MCF 10A (cell line): ENCODE results near the gene SREBF1. TPM values are rescaled to one million over a fixed set of nuclear protein-coding genes. Genes with fewer than 3 reads are reported as not detected.

ENCODE experiments used
- BruUV-seq: library from RNA; stranded (reverse); fragments of 400-500 nt; replicated peaks from 2 replicates; lab custom pipeline; 2021; lab: Mats Ljungman, UMichigan
- CTCF ChIA-PET: fragments of 300-600 bp; sonication (Branson Sonifier 250); formaldehyde crosslinking; extraction: SDS; loops from one replicate; lab custom pipeline; 2021; ENCODE audit warnings: antibody characterized with exemption, inconsistent platforms; lab: Yijun Ruan, JAX
- POLR2A ChIA-PET: fragments of 300-600, 350-650 bp; sonication (Branson Sonifier 250); formaldehyde crosslinking; extraction: SDS; loops from one replicate; lab custom pipeline; 2020; ENCODE audit warnings: antibody characterized with exemption, inconsistent platforms; lab: Yijun Ruan, JAX
- DNase-seq: peaks from one replicate; pipeline ENCODE4 v3.0.0-alpha.2; 2018; ENCODE audit not compliant: unreplicated experiment
- H3K27ac Mint-ChIP-seq: one replicate; pipeline ENCODE4 v1.8.0; 2022; ENCODE audit warnings: mild to moderate bottlenecking, low read depth, mixed read lengths; ENCODE audit not compliant: unreplicated experiment
- H3K27me3 Mint-ChIP-seq: one replicate; pipeline ENCODE4 v1.8.0; 2022; ENCODE audit warnings: mixed read lengths; ENCODE audit not compliant: insufficient read depth, unreplicated experiment
- H3K36me3 Mint-ChIP-seq: one replicate; pipeline ENCODE4 v1.8.0; 2022; ENCODE audit warnings: mild to moderate bottlenecking, moderate library complexity, mixed read lengths; ENCODE audit not compliant: insufficient read depth, unreplicated experiment
- H3K4me1 Mint-ChIP-seq: one replicate; pipeline ENCODE4 v1.8.0; 2022; ENCODE audit warnings: mixed read lengths; ENCODE audit not compliant: insufficient read depth, unreplicated experiment
- H3K4me3 Mint-ChIP-seq: one replicate; pipeline ENCODE4 v1.8.0; 2022; ENCODE audit warnings: mild to moderate bottlenecking, moderate library complexity, mixed read lengths; ENCODE audit not compliant: unreplicated experiment
- H3K9me3 Mint-ChIP-seq: one replicate; pipeline ENCODE4 v1.8.0; 2022; ENCODE audit warnings: mixed read lengths; ENCODE audit not compliant: unreplicated experiment
- intact Hi-C: fragments of 100-400 bp; cut with micrococcal nuclease; formaldehyde crosslinking; loops from 2 replicates; pipeline ENCODE4 v1.14.1; 2022
- total RNA-seq: library from RNA; stranded (reverse); gene quantifications from 2 replicates; pipeline ENCODE4 v1.2.3, GENCODE V29; 2022
- TF ChIP-seq, protein P1 (sequence below): fragments of 200-600 bp; IDR thresholded peaks from one replicate; pipeline ENCODE4 v1.8.0; 2022; ENCODE audit warnings: antibody characterized with exemption, mild to moderate bottlenecking; ENCODE audit not compliant: unreplicated experiment

The SREBF1 gene
- total RNA-seq, 1 experiment from 2014 or later: 87.1 TPM

DNA sequence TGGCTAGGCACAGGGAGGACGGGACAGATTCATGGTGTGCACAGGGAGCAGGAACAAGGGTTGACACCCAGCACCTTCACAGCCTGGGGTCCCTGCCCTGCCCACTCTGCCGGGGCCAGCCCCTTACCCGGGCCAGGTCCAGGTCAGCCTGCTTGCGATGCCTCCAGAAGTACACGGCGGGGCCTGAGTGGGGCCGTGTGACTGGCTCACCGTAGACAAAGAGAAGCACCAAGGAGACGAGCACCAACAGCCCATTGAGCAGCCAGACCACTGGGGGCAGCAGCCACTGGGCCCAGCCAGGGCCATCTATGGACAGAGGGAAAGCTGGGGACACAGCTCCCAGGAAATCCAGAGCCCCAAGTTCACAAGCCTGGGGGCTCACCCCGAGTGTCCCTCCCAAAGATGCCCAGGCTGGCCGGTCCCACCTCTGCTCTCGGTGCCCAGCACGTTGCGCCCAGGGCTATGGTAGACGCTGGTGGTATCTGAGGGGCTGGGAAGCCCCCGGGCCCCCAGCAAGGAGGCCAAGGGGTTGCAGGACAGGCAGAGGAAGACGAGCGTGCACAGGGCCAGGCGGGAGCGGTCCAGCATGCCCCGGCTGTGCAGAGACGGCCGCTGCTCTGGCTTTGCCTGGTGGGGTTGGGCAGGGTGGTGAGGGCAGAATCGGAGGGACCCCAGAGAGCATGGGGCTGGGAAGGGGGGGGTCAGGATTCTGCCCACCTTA is 19.8 kb downstream of the SREBF1 start:
- ChIA-PET POLR2A (interaction anchor here (1.0 to 1.8 kb wide), 2 partner anchors 22 to 44 kb away, joined by 5 to 9 read pairs; no protein-coding TSS in a partner anchor), CTCF (interaction anchor here (0.8 kb wide), 1 partner anchor 45 kb away, joined by 3 read pairs; no protein-coding TSS in a partner anchor)
- H3K9me3 Mint-ChIP-seq: no peaks in the 10 kb centered on the region
- BruUV-seq: TSS peak; percentile 13
- TF ChIP-seq, protein P1, sequence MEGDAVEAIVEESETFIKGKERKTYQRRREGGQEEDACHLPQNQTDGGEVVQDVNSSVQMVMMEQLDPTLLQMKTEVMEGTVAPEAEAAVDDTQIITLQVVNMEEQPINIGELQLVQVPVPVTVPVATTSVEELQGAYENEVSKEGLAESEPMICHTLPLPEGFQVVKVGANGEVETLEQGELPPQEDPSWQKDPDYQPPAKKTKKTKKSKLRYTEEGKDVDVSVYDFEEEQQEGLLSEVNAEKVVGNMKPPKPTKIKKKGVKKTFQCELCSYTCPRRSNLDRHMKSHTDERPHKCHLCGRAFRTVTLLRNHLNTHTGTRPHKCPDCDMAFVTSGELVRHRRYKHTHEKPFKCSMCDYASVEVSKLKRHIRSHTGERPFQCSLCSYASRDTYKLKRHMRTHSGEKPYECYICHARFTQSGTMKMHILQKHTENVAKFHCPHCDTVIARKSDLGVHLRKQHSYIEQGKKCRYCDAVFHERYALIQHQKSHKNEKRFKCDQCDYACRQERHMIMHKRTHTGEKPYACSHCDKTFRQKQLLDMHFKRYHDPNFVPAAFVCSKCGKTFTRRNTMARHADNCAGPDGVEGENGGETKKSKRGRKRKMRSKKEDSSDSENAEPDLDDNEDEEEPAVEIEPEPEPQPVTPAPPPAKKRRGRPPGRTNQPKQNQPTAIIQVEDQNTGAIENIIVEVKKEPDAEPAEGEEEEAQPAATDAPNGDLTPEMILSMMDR: no peak
- H3K27ac Mint-ChIP-seq: no peak overlapping the region
- no peak for DNase-seq
- H3K36me3 Mint-ChIP-seq: peaks cover 57% of the 10 kb centered on the region
- no peaks in the 10 kb centered on the region for H3K27me3 Mint-ChIP-seq
- intact Hi-C loops: no loop called here
- peaks cover 32% of the 10 kb centered on the region for H3K4me1 Mint-ChIP-seq
- H3K4me3 Mint-ChIP-seq: no peak overlapping the region

DNA sequence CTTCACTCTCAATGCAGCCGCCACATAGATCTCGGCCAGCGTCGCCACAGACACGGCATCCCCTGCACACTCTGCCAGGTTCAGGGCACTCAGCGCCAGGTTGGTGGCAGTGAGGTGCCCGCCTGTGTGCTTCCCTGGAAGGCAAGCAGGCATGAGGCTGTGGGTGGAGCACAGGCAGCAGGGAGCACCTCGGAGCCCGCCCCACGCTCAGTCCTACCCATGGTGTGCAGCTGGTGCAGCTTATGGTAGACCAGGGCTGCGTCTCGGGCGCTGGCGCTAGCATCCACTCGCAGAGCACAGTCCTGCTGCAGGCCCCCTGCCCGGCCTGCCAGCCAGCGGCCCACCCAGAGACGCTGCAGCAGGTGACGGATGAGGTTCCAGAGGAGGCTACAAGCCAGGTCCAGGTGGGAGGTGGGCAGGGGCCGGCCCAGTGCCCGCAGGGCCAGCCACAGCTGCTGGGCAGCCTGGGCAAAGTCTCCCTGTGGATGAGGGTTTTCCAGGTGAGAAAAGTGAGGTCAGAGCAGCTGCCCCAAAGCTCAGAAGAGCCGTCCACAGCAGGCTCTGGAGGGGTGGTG is 20.5 kb downstream of the SREBF1 start:
- Mint-ChIP-seq H3K9me3 (no peaks in the 10 kb centered on the region), H3K4me1 (peaks cover 29% of the 10 kb centered on the region), H3K36me3 (peaks cover 58% of the 10 kb centered on the region), H3K27ac (no peak overlapping the region), H3K27me3 (no peaks in the 10 kb centered on the region), H3K4me3 (no peak overlapping the region)
- TF ChIP-seq, protein P1: no peak
- BruUV-seq: no TSS peak
- intact Hi-C loops: no loop called here
- POLR2A ChIA-PET: interaction anchor here (0.8 kb wide), 1 partner anchor 102 kb away, joined by 3 read pairs; no protein-coding TSS in a partner anchor
- CTCF ChIA-PET: interaction anchor here (0.8 kb wide), 1 partner anchor 46 kb away, joined by 3 read pairs; no protein-coding TSS in a partner anchor
- DNase-seq: no peak

DNA sequence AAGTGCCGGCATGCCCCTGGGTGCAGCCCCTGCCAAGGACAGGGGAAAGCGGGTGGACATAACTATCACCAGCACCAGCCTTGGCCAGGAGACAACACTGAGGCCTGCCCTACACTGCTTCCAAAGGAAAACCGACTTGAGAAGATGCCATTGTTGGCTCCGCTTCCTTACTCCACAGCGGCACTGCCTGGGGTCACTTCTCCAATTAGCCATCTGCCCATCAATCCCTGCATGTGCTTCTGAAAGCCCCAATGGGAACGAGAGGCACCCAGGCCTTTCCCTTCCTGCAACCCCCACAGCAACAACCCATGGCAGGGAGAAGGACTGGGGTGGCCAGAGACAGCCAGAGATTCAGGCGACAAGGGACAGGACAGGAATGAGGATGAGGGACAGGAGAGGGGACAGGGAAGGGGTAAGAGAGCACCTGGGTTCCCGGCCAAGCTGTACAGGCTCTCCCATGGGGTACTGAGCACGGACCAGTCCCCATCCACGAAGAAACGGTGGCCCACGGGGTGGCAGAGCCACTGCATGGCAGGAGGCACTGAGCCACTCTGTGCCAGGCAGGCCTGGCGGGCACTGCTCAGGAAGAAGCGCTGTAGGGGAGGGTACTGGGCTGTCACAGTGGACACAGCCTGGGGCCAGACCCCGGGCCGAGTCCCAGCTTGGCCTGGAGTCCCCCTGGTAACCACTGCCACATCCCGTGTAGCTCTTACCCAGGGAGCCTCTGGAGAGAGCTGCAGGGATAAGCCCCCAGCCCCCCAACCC is 21.2 kb downstream of the SREBF1 start:
- intact Hi-C loops: no loop called here
- ChIA-PET CTCF (interaction anchor here (1.1 kb wide), 1 partner anchor 104 kb away, joined by 4 read pairs; no protein-coding TSS in a partner anchor), POLR2A (interaction anchor here (0.8 kb wide), 1 partner anchor 103 kb away, joined by 3 read pairs; no protein-coding TSS in a partner anchor)
- H3K27me3 Mint-ChIP-seq: no peaks in the 10 kb centered on the region
- no peak overlapping the region for H3K27ac Mint-ChIP-seq
- no peak overlapping the region for H3K4me3 Mint-ChIP-seq
- peaks cover 22% of the 10 kb centered on the region for H3K4me1 Mint-ChIP-seq
- H3K36me3 Mint-ChIP-seq: peaks cover 63% of the 10 kb centered on the region
- no peaks in the 10 kb centered on the region for H3K9me3 Mint-ChIP-seq
- no TSS peak for BruUV-seq
- TF ChIP-seq, protein P1: no peak
- no peak for DNase-seq
